Testis (tissue), 3 donors: ENCODE results near the gene CST8. TPM values are rescaled to one million over a fixed set of nuclear protein-coding genes. Genes with fewer than 3 reads are reported as not detected.

Experiments
- DNase-seq: peaks from one replicate; pipeline ENCODE4 v3.0.0-alpha.2; 2019
- H3K27ac ChIP-seq, 2 donors: fragments of 200-600 bp; sonication (generic); one replicate each; pipeline ENCODE4 v1.5.1; 2019
- H3K27me3 ChIP-seq: fragments of 200-600 bp; sonication (generic); one replicate; pipeline ENCODE4 v1.5.1; 2019
- H3K36me3 ChIP-seq: fragments of 200-600 bp; sonication (generic); one replicate; pipeline ENCODE4 v1.5.1; 2017; ENCODE audit warnings: low read depth; ENCODE audit errors: missing control alignments
- H3K4me1 ChIP-seq: fragments of 200-600 bp; sonication (generic); one replicate; pipeline ENCODE4 v1.5.1; 2019
- H3K4me3 ChIP-seq, 2 donors: fragments of 200-600 bp; sonication (generic); one replicate each; pipeline ENCODE4 v1.5.1; 2017 to 2019
- H3K9me3 ChIP-seq: fragments of 200-600 bp; sonication (generic); one replicate; pipeline ENCODE4 v1.5.1; 2017
- POLR2A ChIP-seq: fragments of 450-650 bp; IDR thresholded peaks from one replicate; pipeline ENCODE4 v1.6.1; 2017; ENCODE audit warnings: antibody characterized with exemption, mild to moderate bottlenecking, moderate library complexity
- WGBS, 2 donors: methylation state at CpG; one replicate each; pipeline ENCODE4 v1.1.5; 2018; 5-methylcytosine and 5-hydroxymethylcytosine counted together
- intact Hi-C: fragments of 100-400 bp; cut with DNase I; formaldehyde crosslinking; loops from one replicate; pipeline ENCODE4 v1.15.1; 2023; ENCODE audit warnings: low total_unique reads
- polyA plus RNA-seq: library from polyadenylated mRNA; stranded (reverse); fragments of 350-450 nt; fragmentation: Illumina TruSeq; extraction: RNeasy Lipid Tissue Mini Kit (QIAGEN cat#74804); gene quantifications from one replicate; pipeline ENCODE4 v1.2.3, GENCODE V29; 2014; ENCODE audit warnings: low read depth, low replicate concordance; ENCODE audit not compliant: insufficient read depth
- total RNA-seq, 2 donors: library from RNA; depleted of rRNA; stranded (reverse); fragments of >200 nt; gene quantifications; one replicate each; pipeline ENCODE4 v1.2.3, GENCODE V29; 2016
- TF ChIP-seq, protein P1 (sequence below), 3 experiments: fragments of 450-650 bp in 2 of 3; fragments of 200-600 bp in 1 of 3; sonication (generic) in 1 of 3; IDR thresholded peaks; one replicate each; pipeline ENCODE4 v1.5.1; 2016 to 2019; ENCODE audit warnings: antibody characterized with exemption in 3 of 3, mild to moderate bottlenecking in 2 of 3, moderate library complexity in 1 of 3

The CST8 gene
- total and polyA plus RNA-seq, 3 donors from 2014 or later, result 9.0 to 31.5 (median 14.3) TPM

DNA sequence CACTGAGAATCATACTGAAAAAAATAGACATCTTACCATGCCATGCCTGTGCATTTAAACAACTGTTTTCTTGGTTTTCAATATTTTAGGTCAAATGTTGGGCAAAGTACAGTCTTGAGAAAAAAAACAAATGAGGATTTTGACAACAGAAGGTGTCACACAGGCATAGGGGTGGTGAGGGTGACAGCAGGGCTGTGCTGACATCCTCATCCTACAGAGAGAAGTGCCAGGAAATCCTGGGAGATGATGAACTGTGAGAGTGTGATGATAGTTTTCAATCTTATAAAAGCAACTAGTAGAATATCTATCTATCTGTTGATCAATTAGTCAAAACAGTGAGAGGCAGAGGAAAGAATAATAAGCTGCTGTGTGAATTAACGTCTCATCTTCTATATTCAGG, 23.9 kb downstream of the CST8 start:
- Histone ChIP-seq H3K4me3 (no peak overlapping the region), H3K4me1 (peaks cover 13% of the 10 kb centered on the region), H3K27ac (no peak overlapping the region), H3K36me3 (no peaks in the 10 kb centered on the region), H3K27me3 (no peaks in the 10 kb centered on the region), H3K9me3 (no peaks in the 10 kb centered on the region)
- 63 to 74% methylated on average over 1 of the region's 1 CpG for WGBS, 2 donors
- TF ChIP-seq POLR2A, result no peak
- intact Hi-C loops, result no loop called here
- DNase-seq, result no peak

DNA sequence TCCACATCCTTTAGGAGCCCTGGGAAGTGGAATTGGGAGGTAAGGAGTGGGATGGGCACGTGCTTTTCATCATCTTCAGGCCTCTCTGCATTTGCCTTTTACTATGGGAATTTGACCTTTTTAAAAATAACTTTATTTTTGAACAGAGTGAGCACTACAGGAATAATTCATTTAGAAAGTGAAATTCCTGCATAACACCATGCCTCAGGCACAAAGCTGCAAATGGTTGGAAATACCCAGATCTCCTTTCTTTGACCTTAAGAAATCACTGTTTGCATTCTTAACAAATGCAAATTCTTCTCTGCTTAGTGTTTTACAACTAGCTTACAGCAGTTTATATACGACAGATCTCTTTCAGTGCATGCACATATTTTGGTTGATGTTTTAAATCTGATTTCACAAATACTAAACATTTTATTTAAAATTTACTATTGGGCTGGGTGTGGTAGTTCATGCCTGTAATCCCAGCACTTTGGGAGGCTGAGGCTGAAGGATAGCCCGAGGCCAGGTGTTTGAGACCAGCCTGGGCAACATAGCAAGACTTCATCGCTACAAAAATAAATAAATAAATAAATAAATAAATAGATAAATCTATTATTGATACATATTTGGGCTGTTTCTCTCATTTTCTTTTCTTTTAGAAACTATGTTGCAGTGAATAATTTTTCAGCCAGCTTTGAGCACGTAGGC, 24.5 kb downstream of the CST8 start:
- WGBS, 2 donors, result 69 to 70% methylated on average over 5 of the region's 5 CpGs
- peaks cover 7% of the 10 kb centered on the region for H3K4me1 ChIP-seq
- intact Hi-C loops, result no loop called here
- no peaks in the 10 kb centered on the region for H3K27me3 ChIP-seq
- H3K9me3 ChIP-seq, result no peaks in the 10 kb centered on the region
- H3K36me3 ChIP-seq, result no peaks in the 10 kb centered on the region
- no peak overlapping the region for H3K27ac ChIP-seq
- TF ChIP-seq POLR2A, result no peak
- TF ChIP-seq, protein P1, sequence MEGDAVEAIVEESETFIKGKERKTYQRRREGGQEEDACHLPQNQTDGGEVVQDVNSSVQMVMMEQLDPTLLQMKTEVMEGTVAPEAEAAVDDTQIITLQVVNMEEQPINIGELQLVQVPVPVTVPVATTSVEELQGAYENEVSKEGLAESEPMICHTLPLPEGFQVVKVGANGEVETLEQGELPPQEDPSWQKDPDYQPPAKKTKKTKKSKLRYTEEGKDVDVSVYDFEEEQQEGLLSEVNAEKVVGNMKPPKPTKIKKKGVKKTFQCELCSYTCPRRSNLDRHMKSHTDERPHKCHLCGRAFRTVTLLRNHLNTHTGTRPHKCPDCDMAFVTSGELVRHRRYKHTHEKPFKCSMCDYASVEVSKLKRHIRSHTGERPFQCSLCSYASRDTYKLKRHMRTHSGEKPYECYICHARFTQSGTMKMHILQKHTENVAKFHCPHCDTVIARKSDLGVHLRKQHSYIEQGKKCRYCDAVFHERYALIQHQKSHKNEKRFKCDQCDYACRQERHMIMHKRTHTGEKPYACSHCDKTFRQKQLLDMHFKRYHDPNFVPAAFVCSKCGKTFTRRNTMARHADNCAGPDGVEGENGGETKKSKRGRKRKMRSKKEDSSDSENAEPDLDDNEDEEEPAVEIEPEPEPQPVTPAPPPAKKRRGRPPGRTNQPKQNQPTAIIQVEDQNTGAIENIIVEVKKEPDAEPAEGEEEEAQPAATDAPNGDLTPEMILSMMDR (IDR thresholded peaks at IDR 0.05), result no peak
- no peak overlapping the region for H3K4me3 ChIP-seq
- DNase-seq, result no peak

DNA sequence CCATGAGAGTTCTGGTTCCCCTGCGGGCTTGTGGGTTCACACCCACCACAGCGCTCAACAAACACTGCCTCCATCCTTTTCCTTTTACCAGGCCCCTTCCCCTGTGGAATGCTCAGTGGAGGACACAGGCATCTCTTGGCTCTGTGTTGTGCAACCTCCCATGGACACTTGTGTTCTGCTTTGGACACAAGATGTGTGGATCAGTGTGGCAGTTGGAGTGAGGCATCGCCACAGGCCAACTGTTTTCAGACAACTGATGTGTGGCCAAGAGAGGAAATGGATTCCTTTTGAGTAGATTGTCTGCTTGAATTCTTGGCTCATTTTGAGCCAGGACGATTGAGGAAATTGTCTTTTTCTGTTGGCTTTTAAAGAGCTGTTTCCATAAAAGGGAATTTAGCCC, 26.8 kb downstream of the CST8 start:
- TF ChIP-seq, protein P1 (IDR thresholded peaks at IDR 0.05), result no peak
- no peak for TF ChIP-seq POLR2A
- no peaks in the 10 kb centered on the region for H3K9me3 ChIP-seq
- 75% methylated on average over 4 of the region's 4 CpGs for WGBS, 2 donors
- intact Hi-C loops, result no loop called here
- no peaks in the 10 kb centered on the region for H3K27me3 ChIP-seq
- H3K4me3 ChIP-seq, result no peak overlapping the region
- H3K36me3 ChIP-seq, result no peaks in the 10 kb centered on the region
- no peak overlapping the region for H3K27ac ChIP-seq
- no peak for DNase-seq
- peaks cover 7% of the 10 kb centered on the region for H3K4me1 ChIP-seq

DNA sequence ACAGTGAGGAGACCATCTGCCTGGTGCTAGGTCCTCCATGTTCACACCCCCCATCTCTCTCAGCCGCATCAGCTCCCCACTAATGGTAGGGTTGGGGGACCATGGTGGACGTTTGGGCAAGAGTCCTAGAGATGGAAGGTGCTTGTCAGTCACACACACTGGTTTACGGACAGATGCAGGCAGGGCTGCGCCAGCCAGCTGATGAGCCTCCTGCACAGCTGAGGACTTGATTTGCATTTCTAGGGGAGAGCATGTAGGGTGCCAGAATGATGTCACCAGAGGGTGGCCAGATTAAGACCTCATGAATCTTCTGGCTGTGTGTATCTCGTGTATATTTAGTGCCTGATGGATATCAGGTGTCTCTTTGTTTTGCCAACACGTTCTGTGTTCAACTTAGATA, 28.6 kb downstream of the CST8 start:
- TF ChIP-seq, protein P1 (IDR thresholded peaks at IDR 0.05), result no peak
- no peak for TF ChIP-seq POLR2A
- intact Hi-C loops, result no loop called here
- Histone ChIP-seq H3K9me3 (no peaks in the 10 kb centered on the region), H3K27ac (no peak overlapping the region), H3K4me1 (peaks cover 7% of the 10 kb centered on the region), H3K4me3 (no peak overlapping the region), H3K36me3 (no peaks in the 10 kb centered on the region), H3K27me3 (no peaks in the 10 kb centered on the region)
- DNase-seq, result no peak
- whole genome bisulfite sequencing, 2 donors, result 79 to 86% methylated on average over 6 of the region's 6 CpGs

DNA sequence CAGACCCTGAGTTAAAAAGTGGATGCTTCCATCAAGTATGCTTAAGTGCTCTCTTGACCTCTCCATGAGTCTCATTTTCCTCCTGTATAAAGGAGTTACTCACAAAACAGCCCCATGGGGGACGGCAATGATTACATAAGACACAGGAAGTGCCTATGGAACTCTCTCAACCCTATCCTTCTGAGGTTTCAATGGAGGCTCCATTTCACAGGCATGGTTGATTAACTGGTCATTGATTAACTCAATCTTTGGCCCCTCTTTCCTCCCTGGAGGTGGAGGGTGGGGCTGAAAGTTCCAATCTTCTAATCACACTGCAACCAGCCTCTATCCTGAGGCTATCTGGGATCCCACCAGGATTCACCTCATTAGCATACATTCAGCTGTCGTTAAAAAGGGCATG, 29.3 kb downstream of the CST8 start:
- WGBS, 2 donors, result 81 to 88% methylated on average over 2 of the region's 2 CpGs
- DNase-seq, result no peak

More for the DNA sequence above, 29.3 kb downstream of the CST8 start:
- Histone ChIP-seq H3K27ac (no peak overlapping the region), H3K9me3 (no peaks in the 10 kb centered on the region), H3K4me3 (no peak overlapping the region), H3K36me3 (no peaks in the 10 kb centered on the region), H3K27me3 (no peaks in the 10 kb centered on the region), H3K4me1 (peaks cover 7% of the 10 kb centered on the region)
- intact Hi-C loops, result no loop called here
- TF ChIP-seq POLR2A, result no peak
- TF ChIP-seq, protein P1 (IDR thresholded peaks at IDR 0.05), result no peak
